ENCODE results near the gene TSPEAR. TPM values are rescaled to one million over a fixed set of nuclear protein-coding genes. Genes with fewer than 3 reads are reported as not detected.

Gene TSPEAR
- polyA plus RNA-seq, 1 of the 3 experiments (the other 2 are of a cell fraction): 0.08 TPM

DNA sequence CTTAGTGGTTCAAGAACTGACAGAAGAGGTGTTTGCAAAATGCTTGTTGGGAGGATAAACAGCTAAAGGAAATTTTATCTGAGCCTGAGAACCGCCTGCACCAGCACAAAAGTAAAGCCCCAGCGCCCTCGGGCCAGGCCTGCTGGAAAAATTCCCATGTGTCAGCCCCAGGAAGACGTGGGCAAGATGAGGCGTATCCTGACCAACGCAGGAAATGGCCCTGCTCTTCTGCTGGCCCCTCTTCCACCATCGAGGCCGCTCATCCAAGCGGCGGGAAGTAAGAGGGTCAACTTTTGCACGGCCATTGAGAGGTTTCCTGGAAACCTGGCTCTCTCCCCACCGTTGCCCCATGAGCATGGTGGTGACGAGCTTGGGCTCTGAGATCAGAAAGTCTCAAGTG lies 216.4 kb downstream of the TSPEAR start:
- no peaks in the 10 kb centered on the region for H4K20me1 ChIP-seq (ENCODE audit: insufficient read depth)
- no peaks in the 10 kb centered on the region; the same call in 1 of the 2 replicates for H3K27me3 ChIP-seq (ENCODE audit: insufficient read depth)
- WGBS (ENCODE audit: low lambda C conversion rate): 54% methylated on average over 3 of the region's 13 CpGs
- DNase-seq: no peak
- no peak for TF ChIP-seq JUND (IDR thresholded peaks at IDR 0.05)
- no peak for TF ChIP-seq SIN3A (IDR thresholded peaks at IDR 0.05; ENCODE audit: borderline replicate concordance, low read depth, low read length)
- TF ChIP-seq, protein P1, sequence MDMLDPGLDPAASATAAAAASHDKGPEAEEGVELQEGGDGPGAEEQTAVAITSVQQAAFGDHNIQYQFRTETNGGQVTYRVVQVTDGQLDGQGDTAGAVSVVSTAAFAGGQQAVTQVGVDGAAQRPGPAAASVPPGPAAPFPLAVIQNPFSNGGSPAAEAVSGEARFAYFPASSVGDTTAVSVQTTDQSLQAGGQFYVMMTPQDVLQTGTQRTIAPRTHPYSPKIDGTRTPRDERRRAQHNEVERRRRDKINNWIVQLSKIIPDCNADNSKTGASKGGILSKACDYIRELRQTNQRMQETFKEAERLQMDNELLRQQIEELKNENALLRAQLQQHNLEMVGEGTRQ (IDR thresholded peaks at IDR 0.05; ENCODE audit: borderline replicate concordance, low read depth, low read length): no peak
- no peak for TF ChIP-seq RXRA (IDR thresholded peaks at IDR 0.05; ENCODE audit: borderline replicate concordance, low read depth)
- TF ChIP-seq, protein P2, sequence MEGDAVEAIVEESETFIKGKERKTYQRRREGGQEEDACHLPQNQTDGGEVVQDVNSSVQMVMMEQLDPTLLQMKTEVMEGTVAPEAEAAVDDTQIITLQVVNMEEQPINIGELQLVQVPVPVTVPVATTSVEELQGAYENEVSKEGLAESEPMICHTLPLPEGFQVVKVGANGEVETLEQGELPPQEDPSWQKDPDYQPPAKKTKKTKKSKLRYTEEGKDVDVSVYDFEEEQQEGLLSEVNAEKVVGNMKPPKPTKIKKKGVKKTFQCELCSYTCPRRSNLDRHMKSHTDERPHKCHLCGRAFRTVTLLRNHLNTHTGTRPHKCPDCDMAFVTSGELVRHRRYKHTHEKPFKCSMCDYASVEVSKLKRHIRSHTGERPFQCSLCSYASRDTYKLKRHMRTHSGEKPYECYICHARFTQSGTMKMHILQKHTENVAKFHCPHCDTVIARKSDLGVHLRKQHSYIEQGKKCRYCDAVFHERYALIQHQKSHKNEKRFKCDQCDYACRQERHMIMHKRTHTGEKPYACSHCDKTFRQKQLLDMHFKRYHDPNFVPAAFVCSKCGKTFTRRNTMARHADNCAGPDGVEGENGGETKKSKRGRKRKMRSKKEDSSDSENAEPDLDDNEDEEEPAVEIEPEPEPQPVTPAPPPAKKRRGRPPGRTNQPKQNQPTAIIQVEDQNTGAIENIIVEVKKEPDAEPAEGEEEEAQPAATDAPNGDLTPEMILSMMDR (IDR thresholded peaks at IDR 0.05): no peak
- TF ChIP-seq, protein P3, sequence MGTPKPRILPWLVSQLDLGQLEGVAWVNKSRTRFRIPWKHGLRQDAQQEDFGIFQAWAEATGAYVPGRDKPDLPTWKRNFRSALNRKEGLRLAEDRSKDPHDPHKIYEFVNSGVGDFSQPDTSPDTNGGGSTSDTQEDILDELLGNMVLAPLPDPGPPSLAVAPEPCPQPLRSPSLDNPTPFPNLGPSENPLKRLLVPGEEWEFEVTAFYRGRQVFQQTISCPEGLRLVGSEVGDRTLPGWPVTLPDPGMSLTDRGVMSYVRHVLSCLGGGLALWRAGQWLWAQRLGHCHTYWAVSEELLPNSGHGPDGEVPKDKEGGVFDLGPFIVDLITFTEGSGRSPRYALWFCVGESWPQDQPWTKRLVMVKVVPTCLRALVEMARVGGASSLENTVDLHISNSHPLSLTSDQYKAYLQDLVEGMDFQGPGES (IDR thresholded peaks at IDR 0.05; ENCODE audit: low read depth, low read length): no peak
- TF ChIP-seq, protein P4, sequence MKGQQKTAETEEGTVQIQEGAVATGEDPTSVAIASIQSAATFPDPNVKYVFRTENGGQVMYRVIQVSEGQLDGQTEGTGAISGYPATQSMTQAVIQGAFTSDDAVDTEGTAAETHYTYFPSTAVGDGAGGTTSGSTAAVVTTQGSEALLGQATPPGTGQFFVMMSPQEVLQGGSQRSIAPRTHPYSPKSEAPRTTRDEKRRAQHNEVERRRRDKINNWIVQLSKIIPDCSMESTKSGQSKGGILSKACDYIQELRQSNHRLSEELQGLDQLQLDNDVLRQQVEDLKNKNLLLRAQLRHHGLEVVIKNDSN (IDR thresholded peaks at IDR 0.05; ENCODE audit: borderline replicate concordance, low read depth): no peak
- TF ChIP-seq, protein P5, sequence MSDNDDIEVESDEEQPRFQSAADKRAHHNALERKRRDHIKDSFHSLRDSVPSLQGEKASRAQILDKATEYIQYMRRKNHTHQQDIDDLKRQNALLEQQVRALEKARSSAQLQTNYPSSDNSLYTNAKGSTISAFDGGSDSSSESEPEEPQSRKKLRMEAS (IDR thresholded peaks at IDR 0.05; ENCODE audit: low read depth): no peak
- TF ChIP-seq ELF1 (IDR thresholded peaks at IDR 0.05): no peak
- no peak for TF ChIP-seq EZH2phosphoT487 (IDR thresholded peaks at IDR 0.05; ENCODE audit: borderline replicate concordance, low read depth)
- no peak for TF ChIP-seq FOXJ3 (CRISPR knock-in tag; IDR thresholded peaks at IDR 0.05)
- TF ChIP-seq, protein P6, sequence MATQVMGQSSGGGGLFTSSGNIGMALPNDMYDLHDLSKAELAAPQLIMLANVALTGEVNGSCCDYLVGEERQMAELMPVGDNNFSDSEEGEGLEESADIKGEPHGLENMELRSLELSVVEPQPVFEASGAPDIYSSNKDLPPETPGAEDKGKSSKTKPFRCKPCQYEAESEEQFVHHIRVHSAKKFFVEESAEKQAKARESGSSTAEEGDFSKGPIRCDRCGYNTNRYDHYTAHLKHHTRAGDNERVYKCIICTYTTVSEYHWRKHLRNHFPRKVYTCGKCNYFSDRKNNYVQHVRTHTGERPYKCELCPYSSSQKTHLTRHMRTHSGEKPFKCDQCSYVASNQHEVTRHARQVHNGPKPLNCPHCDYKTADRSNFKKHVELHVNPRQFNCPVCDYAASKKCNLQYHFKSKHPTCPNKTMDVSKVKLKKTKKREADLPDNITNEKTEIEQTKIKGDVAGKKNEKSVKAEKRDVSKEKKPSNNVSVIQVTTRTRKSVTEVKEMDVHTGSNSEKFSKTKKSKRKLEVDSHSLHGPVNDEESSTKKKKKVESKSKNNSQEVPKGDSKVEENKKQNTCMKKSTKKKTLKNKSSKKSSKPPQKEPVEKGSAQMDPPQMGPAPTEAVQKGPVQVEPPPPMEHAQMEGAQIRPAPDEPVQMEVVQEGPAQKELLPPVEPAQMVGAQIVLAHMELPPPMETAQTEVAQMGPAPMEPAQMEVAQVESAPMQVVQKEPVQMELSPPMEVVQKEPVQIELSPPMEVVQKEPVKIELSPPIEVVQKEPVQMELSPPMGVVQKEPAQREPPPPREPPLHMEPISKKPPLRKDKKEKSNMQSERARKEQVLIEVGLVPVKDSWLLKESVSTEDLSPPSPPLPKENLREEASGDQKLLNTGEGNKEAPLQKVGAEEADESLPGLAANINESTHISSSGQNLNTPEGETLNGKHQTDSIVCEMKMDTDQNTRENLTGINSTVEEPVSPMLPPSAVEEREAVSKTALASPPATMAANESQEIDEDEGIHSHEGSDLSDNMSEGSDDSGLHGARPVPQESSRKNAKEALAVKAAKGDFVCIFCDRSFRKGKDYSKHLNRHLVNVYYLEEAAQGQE (IDR thresholded peaks at IDR 0.05; ENCODE audit: low read depth, low read length): no peak
- no peak for TF ChIP-seq RCOR1 (IDR thresholded peaks at IDR 0.05; ENCODE audit: low read length)
- TF ChIP-seq FOSL2 (IDR thresholded peaks at IDR 0.05; ENCODE audit: borderline replicate concordance, low read depth): no peak
- H3K9me2 ChIP-seq: no peaks in the 10 kb centered on the region
- H3K9me3 ChIP-seq: peaks cover 11% of the 10 kb centered on the region; the same call in 1 of the 2 replicates
- H3K36me3 ChIP-seq (replicated peaks in 1 of 2; ENCODE audit: control insufficient read depth in 1 of 2, insufficient read depth in 2 of 2, low read length in 1 of 2): no peaks in the 10 kb centered on the region
- ChIA-PET POLR2A (no interaction called here), CTCF (interaction anchor here (0.6 to 4.4 kb wide), 5 partner anchors 9 to 15 kb away, joined by 3 to 21 read pairs (median 4); no protein-coding TSS in a partner anchor)
- H3K79me2 ChIP-seq (ENCODE audit: insufficient read depth): no peaks in the 10 kb centered on the region
- H3K4me1 ChIP-seq (ENCODE audit: control insufficient read depth in 1 of 2, insufficient read depth in 2 of 2, low read depth in 1 of 2, low read length in 1 of 2): no peaks in the 10 kb centered on the region
- no peak overlapping the region for H3K27ac ChIP-seq (ENCODE audit: low read depth in 2 of 2, low read length in 1 of 2)
- H3F3A ChIP-seq (replicated peaks; ENCODE audit: insufficient read depth): no peaks in the 10 kb centered on the region
- no peak overlapping the region for H2AFZ ChIP-seq (ENCODE audit: low read depth)
- no peak overlapping the region for H3K9ac ChIP-seq
- no peak overlapping the region for H3K4me2 ChIP-seq
- no peak overlapping the region for H3K4me3 ChIP-seq (ENCODE audit: low read depth in 2 of 2, low read length in 1 of 2)

Measured in SK-N-SH (cell line).